Loucy (cell line): ENCODE data around the gene RAD51B.
"Not testable (repeated sequence)": the region's sequence is repeated elsewhere in the genome, so short reads cannot be mapped to it uniquely, and the experiment has no call there.

Experiments used
- EZH2phosphoT487 ChIP-seq: fragments of 200-600 bp; IDR thresholded peaks from 2 replicates; pipeline ENCODE4 v1.6.1; 2018; ENCODE audit warnings: antibody characterized with exemption, mild to moderate bottlenecking, moderate library complexity, borderline replicate concordance
- TF ChIP-seq, protein P1 (sequence below): fragments of 200-600 bp; sonication (generic); conservative IDR thresholded peaks from 2 replicates; pipeline ENCODE4 v1.5.1; 2014; ENCODE audit warnings: mild to moderate bottlenecking, antibody characterized with exemption, low read length

GRCh38 chr14:68101715-68102301 lies 282.2 kb downstream of the RAD51B start:
- TF ChIP-seq, protein P1, sequence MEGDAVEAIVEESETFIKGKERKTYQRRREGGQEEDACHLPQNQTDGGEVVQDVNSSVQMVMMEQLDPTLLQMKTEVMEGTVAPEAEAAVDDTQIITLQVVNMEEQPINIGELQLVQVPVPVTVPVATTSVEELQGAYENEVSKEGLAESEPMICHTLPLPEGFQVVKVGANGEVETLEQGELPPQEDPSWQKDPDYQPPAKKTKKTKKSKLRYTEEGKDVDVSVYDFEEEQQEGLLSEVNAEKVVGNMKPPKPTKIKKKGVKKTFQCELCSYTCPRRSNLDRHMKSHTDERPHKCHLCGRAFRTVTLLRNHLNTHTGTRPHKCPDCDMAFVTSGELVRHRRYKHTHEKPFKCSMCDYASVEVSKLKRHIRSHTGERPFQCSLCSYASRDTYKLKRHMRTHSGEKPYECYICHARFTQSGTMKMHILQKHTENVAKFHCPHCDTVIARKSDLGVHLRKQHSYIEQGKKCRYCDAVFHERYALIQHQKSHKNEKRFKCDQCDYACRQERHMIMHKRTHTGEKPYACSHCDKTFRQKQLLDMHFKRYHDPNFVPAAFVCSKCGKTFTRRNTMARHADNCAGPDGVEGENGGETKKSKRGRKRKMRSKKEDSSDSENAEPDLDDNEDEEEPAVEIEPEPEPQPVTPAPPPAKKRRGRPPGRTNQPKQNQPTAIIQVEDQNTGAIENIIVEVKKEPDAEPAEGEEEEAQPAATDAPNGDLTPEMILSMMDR = not testable (repeated sequence)
- not testable (repeated sequence) for TF ChIP-seq EZH2phosphoT487
